HepG2 (cell line): ENCODE measurements around the gene FAM229A. TPM values are rescaled to one million over a fixed set of nuclear protein-coding genes. Genes with fewer than 3 reads are reported as not detected.

Experiments used
- ATM ChIP-seq: fragments of 450-650 bp; IDR thresholded peaks from 2 replicates; pipeline ENCODE4 v1.7.1; 2017; ENCODE audit warnings: mild to moderate bottlenecking, borderline replicate concordance
- CCDC6 ChIP-seq: sonication (generic); formaldehyde crosslinking; IDR thresholded peaks from 2 replicates; pipeline ENCODE4 v1.8.1; 2022; ENCODE audit warnings: mild to moderate bottlenecking, missing genetic modification reagents, moderate library complexity
- EZH2 ChIP-seq: conservative IDR thresholded peaks from 2 replicates; pipeline ENCODE4 v1.6.1; 2012; ENCODE audit warnings: mild to moderate bottlenecking, low read depth, low read length, moderate library complexity
- FOSL1 ChIP-seq: sonication (generic); formaldehyde crosslinking; IDR thresholded peaks from 2 replicates; pipeline ENCODE4 v1.9.0; 2021; ENCODE audit warnings: missing genetic modification reagents, borderline replicate concordance
- FUBP1 ChIP-seq: sonication (generic); formaldehyde crosslinking; IDR thresholded peaks from 2 replicates; pipeline ENCODE4 v1.5.1; 2020; ENCODE audit warnings: missing genetic modification reagents, mild to moderate bottlenecking, borderline replicate concordance
- HCFC1 ChIP-seq: fragments of 150-350 bp; IDR thresholded peaks from 2 replicates; pipeline ENCODE4 v1.6.1; 2014; ENCODE audit warnings: low read depth, low read length
- JUN ChIP-seq: sonication (generic); formaldehyde crosslinking; IDR thresholded peaks from 2 replicates; pipeline ENCODE4 v1.4.0; 2020; ENCODE audit warnings: mild to moderate bottlenecking, missing genetic modification reagents
- KAT7 ChIP-seq: IDR thresholded peaks from 2 replicates; pipeline ENCODE4 v1.6.1; 2018; ENCODE audit warnings: borderline replicate concordance, missing compliant biosample characterization
- MED1 ChIP-seq: sonication (generic); formaldehyde crosslinking; IDR thresholded peaks from 2 replicates; pipeline ENCODE4 v1.4.0; 2020; ENCODE audit warnings: missing genetic modification reagents
- RBM22 ChIP-seq: fragments of 200-400 bp; formaldehyde crosslinking; optimal IDR thresholded peaks from 2 replicates; pipeline ENCODE3; 2017; ENCODE audit warnings: mild to moderate bottlenecking, low read length, moderate library complexity
- RFX1 ChIP-seq: fragments of 450-650 bp; IDR thresholded peaks from 2 replicates; pipeline ENCODE4 v1.6.1; 2017
- SNAPC2 ChIP-seq: sonication (generic); formaldehyde crosslinking; IDR thresholded peaks from 2 replicates; pipeline ENCODE4 v1.8.1; 2022; ENCODE audit warnings: mild to moderate bottlenecking, missing genetic modification reagents
- SP1 ChIP-seq, 2 experiments: fragments of 450-650 bp in 1 of 2; sonication (generic) in 1 of 2; formaldehyde crosslinking in 1 of 2; IDR thresholded peaks; 2 replicates each; pipeline versions ENCODE4 v1.4.0 to v1.6.1; 2016 to 2020; ENCODE audit warnings: missing genetic modification reagents in 1 of 2
- SUZ12 ChIP-seq: fragments of 150-350 bp; IDR thresholded peaks from 2 replicates; pipeline ENCODE4 v1.6.1; 2014; ENCODE audit warnings: low read depth, low read length
- TAF1 ChIP-seq: sonication (generic); formaldehyde crosslinking; IDR thresholded peaks from 2 replicates; pipeline ENCODE4 v1.4.0; 2020; ENCODE audit warnings: missing genetic modification reagents
- USF2 ChIP-seq, 2 experiments: sonication (generic) in 1 of 2; formaldehyde crosslinking in 1 of 2; IDR thresholded peaks; 2 replicates each; pipeline versions ENCODE4 v1.5.1 to v1.6.1; 2011 to 2020; ENCODE audit warnings: borderline replicate concordance in 1 of 2, low read depth in 1 of 2, low read length in 1 of 2, mild to moderate bottlenecking in 1 of 2, missing genetic modification reagents in 1 of 2, moderate library complexity in 1 of 2
- ZBTB34 ChIP-seq: sonication (generic); formaldehyde crosslinking; IDR thresholded peaks from 2 replicates; pipeline ENCODE4 v1.8.0; 2022; ENCODE audit warnings: mild to moderate bottlenecking, missing genetic modification reagents
- ZBTB7A ChIP-seq: sonication (generic); formaldehyde crosslinking; IDR thresholded peaks from 2 replicates; pipeline ENCODE4 v1.8.0; 2022; ENCODE audit warnings: mild to moderate bottlenecking, missing genetic modification reagents
- ZNF383 ChIP-seq: sonication (generic); formaldehyde crosslinking; IDR thresholded peaks from 2 replicates; pipeline ENCODE4 v1.4.0; 2020; ENCODE audit warnings: missing genetic modification reagents, mild to moderate bottlenecking, borderline replicate concordance
- ZNF431 ChIP-seq: sonication (generic); formaldehyde crosslinking; IDR thresholded peaks from 2 replicates; pipeline ENCODE4 v1.9.0; 2022; ENCODE audit warnings: missing genetic modification reagents, low read depth, mild to moderate bottlenecking, borderline replicate concordance
- ZNF766 ChIP-seq: sonication (generic); formaldehyde crosslinking; IDR thresholded peaks from 2 replicates; pipeline ENCODE4 v1.5.0; 2020; ENCODE audit warnings: missing genetic modification reagents, borderline replicate concordance
- polyA plus RNA-seq, 8 experiments: library from polyadenylated mRNA; depleted of rRNA in 3 of 8; stranded (reverse) in 7 of 8; unstranded in 1 of 8; fragments of >200 nt; fragmentation: Illumina TruSeq in 4 of 8; extraction: Trizol in 4 of 8; gene quantifications; 2 replicates each; pipeline versions ENCODE4 v1.2.1 to v1.2.3, GENCODE V29; 2011 to 2016; ENCODE audit warnings: low read depth in 4 of 8, missing spikeins in 1 of 8, mixed read lengths in 1 of 8; ENCODE audit not compliant: insufficient read depth in 1 of 8
- total RNA-seq, 5 experiments: library from RNA; depleted of rRNA; stranded (reverse); fragments of >200 nt; fragmentation: Illumina TruSeq; extraction: Trizol; gene quantifications; 2 replicates each; pipeline ENCODE4 v1.2.3, GENCODE V29; 2016; ENCODE audit warnings: low read depth in 1 of 5
- TF ChIP-seq, protein P1 (sequence below): sonication (generic); formaldehyde crosslinking; IDR thresholded peaks from 2 replicates; pipeline ENCODE4 v1.8.1; 2022; ENCODE audit warnings: low read depth, mild to moderate bottlenecking, missing genetic modification reagents

The FAM229A gene
- total and polyA plus RNA-seq, 2 of the 13 experiments (the other 11 are each of a cell fraction or from before 2014, with no cell fraction given) = 3.2 to 17.6 TPM

- TF ChIP-seq JUN (CRISPR knock-in tag) = no peak
- no peak for TF ChIP-seq ZBTB34 (CRISPR knock-in tag)
- peak; percentile 77; the same call in 1 of the 2 replicates for TF ChIP-seq CCDC6 (CRISPR knock-in tag)
- no peak for TF ChIP-seq MED1
- no peak for TF ChIP-seq RBM22
- no peak for TF ChIP-seq SUZ12
- TF ChIP-seq USF2 (IDR thresholded peaks at IDR 0.05; ENCODE audit: low read depth, low read length) = no peak
- TF ChIP-seq USF2 (CRISPR knock-in tag; IDR thresholded peaks at IDR 0.05; ENCODE audit: borderline replicate concordance) = no peak
- 0 out of 2 replicates have a peak, but pooled peaks have one; percentile 58 for TF ChIP-seq ZNF766 (CRISPR knock-in tag)
- TF ChIP-seq FOSL1 (CRISPR knock-in tag) = no peak
- no peak for TF ChIP-seq EZH2
- no peak for TF ChIP-seq FUBP1 (CRISPR knock-in tag)
- TF ChIP-seq TAF1 (CRISPR knock-in tag) = no peak
- TF ChIP-seq ZBTB7A (CRISPR knock-in tag) = peak; percentile 30; the same call in 1 of the 2 replicates
- TF ChIP-seq SP1 (IDR thresholded peaks at IDR 0.05) = peak; percentile 74; the same call in 1 of the 2 replicates
- peak; percentile 90 for TF ChIP-seq SP1 (CRISPR knock-in tag; IDR thresholded peaks at IDR 0.05)
- TF ChIP-seq ATM = no peak
- TF ChIP-seq RFX1 = no peak
- 0 out of 2 replicates have a peak, but pooled peaks have one; percentile 9 for TF ChIP-seq ZNF431 (CRISPR knock-in tag)
- TF ChIP-seq ZNF383 = no peak
- TF ChIP-seq HCFC1 = no peak
- TF ChIP-seq, protein P1, sequence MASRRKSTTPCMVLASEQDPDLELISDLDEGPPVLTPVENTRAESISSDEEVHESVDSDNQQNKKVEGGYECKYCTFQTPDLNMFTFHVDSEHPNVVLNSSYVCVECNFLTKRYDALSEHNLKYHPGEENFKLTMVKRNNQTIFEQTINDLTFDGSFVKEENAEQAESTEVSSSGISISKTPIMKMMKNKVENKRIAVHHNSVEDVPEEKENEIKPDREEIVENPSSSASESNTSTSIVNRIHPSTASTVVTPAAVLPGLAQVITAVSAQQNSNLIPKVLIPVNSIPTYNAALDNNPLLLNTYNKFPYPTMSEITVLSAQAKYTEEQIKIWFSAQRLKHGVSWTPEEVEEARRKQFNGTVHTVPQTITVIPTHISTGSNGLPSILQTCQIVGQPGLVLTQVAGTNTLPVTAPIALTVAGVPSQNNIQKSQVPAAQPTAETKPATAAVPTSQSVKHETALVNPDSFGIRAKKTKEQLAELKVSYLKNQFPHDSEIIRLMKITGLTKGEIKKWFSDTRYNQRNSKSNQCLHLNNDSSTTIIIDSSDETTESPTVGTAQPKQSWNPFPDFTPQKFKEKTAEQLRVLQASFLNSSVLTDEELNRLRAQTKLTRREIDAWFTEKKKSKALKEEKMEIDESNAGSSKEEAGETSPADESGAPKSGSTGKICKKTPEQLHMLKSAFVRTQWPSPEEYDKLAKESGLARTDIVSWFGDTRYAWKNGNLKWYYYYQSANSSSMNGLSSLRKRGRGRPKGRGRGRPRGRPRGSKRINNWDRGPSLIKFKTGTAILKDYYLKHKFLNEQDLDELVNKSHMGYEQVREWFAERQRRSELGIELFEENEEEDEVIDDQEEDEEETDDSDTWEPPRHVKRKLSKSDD (CRISPR knock-in tag) = no peak; the same call in 1 of the 2 replicates
- no peak for TF ChIP-seq KAT7 (CRISPR knock-in tag)
- TF ChIP-seq SNAPC2 = no peak
Measured at GRCh38 chr1:32350785-32351398, 11.4 kb downstream of the FAM229A start (continued).
